Gastrocnemius medialis (tissue), 4 donors: ENCODE results near the gene ABCA12. TPM values are rescaled to one million over a fixed set of nuclear protein-coding genes. Genes with fewer than 3 reads are reported as not detected.

Source experiments
- ATAC-seq, 2 donors: fragments of 150-250 bp; one replicate each; pipeline ENCODE4 v1.9.1; 2016
- DNase-seq, 2 donors: peaks; one replicate each; pipeline ENCODE4 v3.0.0-alpha.2; 2019
- H3K27ac ChIP-seq, 4 donors: fragments of 200-600 bp; sonication (generic); 1 replicate in 1 of 4; 2 replicates in 3 of 4; pipeline ENCODE4 v1.5.1; 2016 to 2018; ENCODE audit warnings: mild to moderate bottlenecking in 2 of 4, moderate library complexity in 1 of 4
- H3K27me3 ChIP-seq, 3 donors: fragments of 200-600 bp; sonication (generic) in 2 of 3; 1 replicate in 1 of 3; 2 replicates in 2 of 3; pipeline versions ENCODE4 v1.5.1 to v1.6.0; 2016 to 2019; ENCODE audit warnings: mild to moderate bottlenecking in 1 of 3, moderate library complexity in 1 of 3
- H3K36me3 ChIP-seq, 2 donors: fragments of 200-600 bp; sonication (generic) in 1 of 2; one replicate each; pipeline ENCODE4 v1.5.1; 2017 to 2018
- H3K4me1 ChIP-seq, 2 donors: fragments of 200-600 bp; sonication (generic) in 1 of 2; one replicate each; pipeline ENCODE4 v1.5.1; 2016 to 2017; ENCODE audit warnings: mild to moderate bottlenecking in 2 of 2
- H3K4me3 ChIP-seq, 4 donors: fragments of 200-600 bp; sonication (generic) in 3 of 4; 1 replicate in 1 of 4; 2 replicates in 3 of 4; pipeline ENCODE4 v1.5.1; 2016 to 2019; ENCODE audit warnings: mild to moderate bottlenecking in 2 of 4
- H3K9me3 ChIP-seq, 3 donors: fragments of 200-600 bp; sonication (generic) in 2 of 3; 1 replicate in 1 of 3; 2 replicates in 2 of 3; pipeline ENCODE4 v1.5.1; 2016 to 2019
- CTCF ChIP-seq, 5 experiments: fragments of 450-650 bp in 3 of 5; fragments of 200-600 bp in 2 of 5; sonication (generic) in 2 of 5; IDR thresholded peaks in 4 of 5; conservative IDR thresholded peaks in 1 of 5; 1 replicate in 4 of 5; 2 replicates in 1 of 5; pipeline ENCODE4 v1.5.1; 2016 to 2019; ENCODE audit warnings: antibody characterized with exemption in 5 of 5, mild to moderate bottlenecking in 3 of 5, moderate library complexity in 3 of 5
- POLR2A ChIP-seq, 2 donors: fragments of 450-650 bp; IDR thresholded peaks; one replicate each; pipeline ENCODE4 v1.6.1; 2017; ENCODE audit warnings: antibody characterized with exemption in 2 of 2, mild to moderate bottlenecking in 2 of 2, moderate library complexity in 2 of 2
- in situ Hi-C, 4 donors: fragments of 200-750 bp; cut with MboI; loops; one replicate each; pipeline versions ENCODE4 v1.15.0 to v1.8.0; 2017; ENCODE audit warnings: low sequenced_read_pairs in 4 of 4
- intact Hi-C: fragments of 100-400 bp; cut with DNase I; formaldehyde crosslinking; loops from one replicate; pipeline ENCODE4 v1.15.1; 2023; ENCODE audit warnings: low total_unique reads
- total RNA-seq, 4 donors: library from RNA; depleted of rRNA; stranded (reverse); fragments of >200 nt; gene quantifications; one replicate each; pipeline versions ENCODE4 v1.1.0 to v1.2.3, GENCODE V29; 2016

ABCA12 gene
- total RNA-seq, 4 donors from 2014 or later, result not detected

DNA sequence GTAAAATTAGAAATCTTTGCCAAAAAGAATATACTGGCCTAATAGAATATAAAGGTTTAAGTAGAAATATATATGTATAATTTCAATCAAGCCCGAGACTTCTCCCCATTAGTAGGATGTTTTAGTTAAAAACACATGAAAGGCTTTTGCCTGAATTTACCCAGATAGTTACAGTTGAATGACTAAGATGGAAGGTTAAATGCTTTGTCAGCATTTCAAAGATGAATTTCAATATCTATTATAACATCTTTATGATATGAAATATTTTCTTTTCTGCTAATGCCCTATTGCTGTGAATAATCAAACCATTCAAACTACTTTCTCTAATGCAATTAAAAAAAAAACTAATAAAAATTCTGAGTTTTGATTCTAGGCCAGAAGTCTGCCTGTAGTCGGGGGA, 18.0 kb upstream of the ABCA12 start:
- H3K4me3 ChIP-seq, result no peak overlapping the region
- no peaks in the 10 kb centered on the region for H3K4me1 ChIP-seq
- H3K27me3 ChIP-seq, result no peaks in the 10 kb centered on the region
- no peaks in the 10 kb centered on the region for H3K9me3 ChIP-seq
- no peaks in the 10 kb centered on the region for H3K36me3 ChIP-seq
- H3K27ac ChIP-seq, result no peak overlapping the region
- no peak for TF ChIP-seq POLR2A (IDR thresholded peaks at IDR 0.05)
- TF ChIP-seq CTCF (IDR thresholded peaks at IDR 0.05 in 4 of 5, conservative IDR thresholded peaks at IDR 0.05 in 1 of 5), result no peak
- ATAC-seq, result no peak
- in situ Hi-C loops, result no loop called here
- intact Hi-C loops, result no loop called here
- no peak for DNase-seq

- ATAC-seq (no peak), DNase-seq (no peak)
- in situ Hi-C loops, result no loop called here
Measured at GRCh38 chr2:215149894-215150293, 11.5 kb upstream of the ABCA12 start.

GRCh38 chr2:215149486-215149885, 11.1 kb upstream of the ABCA12 start:
- intact Hi-C loops (no loop called here), in situ Hi-C loops (no loop called here)
- no peaks in the 10 kb centered on the region for H3K4me1 ChIP-seq
- no peak for ATAC-seq
- H3K27me3 ChIP-seq, result no peaks in the 10 kb centered on the region
- no peaks in the 10 kb centered on the region for H3K9me3 ChIP-seq
- H3K27ac ChIP-seq, result no peak overlapping the region
- no peak for DNase-seq
- no peak for TF ChIP-seq POLR2A (IDR thresholded peaks at IDR 0.05)
- no peaks in the 10 kb centered on the region for H3K36me3 ChIP-seq
- no peak overlapping the region for H3K4me3 ChIP-seq

More at GRCh38 chr2:215149894-215150293, 11.5 kb upstream of the ABCA12 start:
- no peaks in the 10 kb centered on the region for H3K27me3 ChIP-seq
- intact Hi-C loops, result no loop called here
- no peak overlapping the region for H3K4me3 ChIP-seq
- H3K9me3 ChIP-seq, result no peaks in the 10 kb centered on the region
- H3K27ac ChIP-seq, result no peak overlapping the region
- no peaks in the 10 kb centered on the region for H3K36me3 ChIP-seq
- no peaks in the 10 kb centered on the region for H3K4me1 ChIP-seq
- TF ChIP-seq POLR2A (IDR thresholded peaks at IDR 0.05) (no peak), CTCF (IDR thresholded peaks at IDR 0.05 in 4 of 5, conservative IDR thresholded peaks at IDR 0.05 in 1 of 5) (no peak)

GRCh38 chr2:215149060-215149459, 10.6 kb upstream of the ABCA12 start:
- Histone ChIP-seq H3K27me3 (no peaks in the 10 kb centered on the region), H3K9me3 (no peaks in the 10 kb centered on the region), H3K27ac (no peak overlapping the region), H3K36me3 (no peaks in the 10 kb centered on the region), H3K4me1 (no peaks in the 10 kb centered on the region), H3K4me3 (no peak overlapping the region)
- DNase-seq (no peak), ATAC-seq (no peak)
- intact Hi-C loops (no loop called here), in situ Hi-C loops (no loop called here)
- TF ChIP-seq CTCF (IDR thresholded peaks at IDR 0.05 in 4 of 5, conservative IDR thresholded peaks at IDR 0.05 in 1 of 5) (no peak), POLR2A (IDR thresholded peaks at IDR 0.05) (no peak)

GRCh38 chr2:215145611-215146010, 7.2 kb upstream of the ABCA12 start:
- TF ChIP-seq POLR2A (IDR thresholded peaks at IDR 0.05) (no peak), CTCF (IDR thresholded peaks at IDR 0.05 in 4 of 5, conservative IDR thresholded peaks at IDR 0.05 in 1 of 5) (no peak)
- Histone ChIP-seq H3K9me3 (no peaks in the 10 kb centered on the region), H3K4me3 (no peak overlapping the region), H3K4me1 (no peaks in the 10 kb centered on the region), H3K27ac (no peak overlapping the region), H3K36me3 (no peaks in the 10 kb centered on the region), H3K27me3 (no peaks in the 10 kb centered on the region)
- ATAC-seq, result no peak
- intact Hi-C loops (no loop called here), in situ Hi-C loops (no loop called here)
- no peak for DNase-seq
